H9 (cell line): Measurements from ENCODE around the gene COX8A. TPM values are rescaled to one million over a fixed set of nuclear protein-coding genes. Genes with fewer than 3 reads are reported as not detected.
A peak's percentile ranks its signal among the peaks of the same experiment; 100 is the strongest.

Source experiments
- DNase-seq: peaks from one replicate; pipeline ENCODE4 v3.0.0-alpha.2; 2017
- H2AFZ ChIP-seq: one replicate; pipeline ENCODE4 v1.6.1; 2013; ENCODE audit warnings: mild to moderate bottlenecking, low read length, control low read depth, moderate library complexity
- H2AK5ac ChIP-seq: 2 replicates; pipeline ENCODE4 v1.6.1; 2013; ENCODE audit warnings: low read length, control low read depth, mixed read lengths; ENCODE audit not compliant: insufficient read length
- H2BK120ac ChIP-seq: one replicate; pipeline ENCODE4 v1.6.1; 2013; ENCODE audit warnings: low read depth, mild to moderate bottlenecking, low read length, control low read depth, inconsistent platforms; ENCODE audit not compliant: poor library complexity, severe bottlenecking
- H2BK12ac ChIP-seq: 2 replicates; pipeline ENCODE4 v1.6.1; 2013; ENCODE audit warnings: low read length, control low read depth, mixed read lengths, low read depth; ENCODE audit not compliant: insufficient read length
- H2BK15ac ChIP-seq: 2 replicates; pipeline ENCODE4 v1.6.1; 2013; ENCODE audit warnings: low read depth, low read length, control low read depth
- H2BK20ac ChIP-seq: one replicate; pipeline ENCODE4 v1.6.1; 2013; ENCODE audit warnings: low read depth, mild to moderate bottlenecking, low read length, control low read depth, inconsistent platforms; ENCODE audit not compliant: poor library complexity, severe bottlenecking
- H2BK5ac ChIP-seq: 2 replicates; pipeline ENCODE4 v1.6.1; 2013; ENCODE audit warnings: low read length, control low read depth, mixed read lengths; ENCODE audit not compliant: insufficient read length
- H3K14ac ChIP-seq: 2 replicates; pipeline ENCODE4 v1.6.1; 2013; ENCODE audit warnings: low read length, control low read depth; ENCODE audit not compliant: insufficient read depth
- H3K18ac ChIP-seq: 2 replicates; pipeline ENCODE4 v1.6.1; 2013; ENCODE audit warnings: low read depth, mild to moderate bottlenecking, mixed read lengths, low read length, control low read depth; ENCODE audit not compliant: insufficient read length
- H3K23ac ChIP-seq: 2 replicates; pipeline ENCODE4 v1.6.1; 2013; ENCODE audit warnings: low read length, control low read depth, mixed read lengths, low read depth; ENCODE audit not compliant: insufficient read length
- H3K23me2 ChIP-seq: 2 replicates; pipeline ENCODE4 v1.6.1; 2013; ENCODE audit warnings: low read depth, mild to moderate bottlenecking, mixed read lengths, low read length, control low read depth; ENCODE audit not compliant: insufficient read length, poor library complexity, severe bottlenecking
- H3K27ac ChIP-seq: 2 replicates; pipeline ENCODE4 v1.5.1; 2013; ENCODE audit warnings: low read length, control low read depth, mixed read lengths, low read depth; ENCODE audit not compliant: insufficient read length
- H3K27me3 ChIP-seq: 2 replicates; pipeline ENCODE4 v1.6.1; 2013; ENCODE audit warnings: low read length, control low read depth, inconsistent platforms; ENCODE audit not compliant: insufficient read depth
- H3K4ac ChIP-seq: 2 replicates; pipeline ENCODE4 v1.6.1; 2013; ENCODE audit warnings: low read depth, mild to moderate bottlenecking, control low read depth, inconsistent platforms, low read length, moderate library complexity
- H3K4me1 ChIP-seq: 2 replicates; pipeline ENCODE4 v1.6.1; 2013; ENCODE audit warnings: low read length, control low read depth, inconsistent platforms; ENCODE audit not compliant: insufficient read depth
- H3K4me2 ChIP-seq: 2 replicates; pipeline ENCODE4 v1.6.1; 2013; ENCODE audit warnings: low read length, control low read depth, mixed read lengths; ENCODE audit not compliant: insufficient read length, insufficient read depth
- H3K56ac ChIP-seq: 2 replicates; pipeline ENCODE4 v1.6.1; 2013; ENCODE audit warnings: low read depth, mild to moderate bottlenecking, mixed read lengths, low read length, control low read depth; ENCODE audit not compliant: insufficient read length
- H3K79me1 ChIP-seq: 2 replicates; pipeline ENCODE4 v1.6.1; 2013; ENCODE audit warnings: low read depth, mild to moderate bottlenecking, moderate library complexity, low read length, control low read depth, inconsistent platforms; ENCODE audit not compliant: insufficient read depth, poor library complexity, severe bottlenecking
- H3K79me2 ChIP-seq: 2 replicates; pipeline ENCODE4 v1.6.1; 2013; ENCODE audit warnings: low read length, control low read depth, inconsistent platforms; ENCODE audit not compliant: insufficient read depth
- H3K9ac ChIP-seq: 2 replicates; pipeline ENCODE4 v1.6.1; 2013; ENCODE audit warnings: low read length, control low read depth, mixed read lengths; ENCODE audit not compliant: insufficient read length; ENCODE audit errors: extremely low read depth
- H3K9me3 ChIP-seq: one replicate; pipeline ENCODE4 v1.6.1; 2013; ENCODE audit warnings: low read depth, low read length, inconsistent platforms; ENCODE audit not compliant: control insufficient read depth
- H3T11ph ChIP-seq: one replicate; pipeline ENCODE4 v1.6.1; 2013; ENCODE audit warnings: mild to moderate bottlenecking, low read length, control low read depth, inconsistent platforms
- H4K20me1 ChIP-seq: one replicate; pipeline ENCODE4 v1.6.1; 2013; ENCODE audit not compliant: control insufficient read depth, insufficient read length, insufficient read depth
- H4K5ac ChIP-seq: 2 replicates; pipeline ENCODE4 v1.6.1; 2013; ENCODE audit warnings: low read depth, mild to moderate bottlenecking, mixed read lengths, low read length, control low read depth; ENCODE audit not compliant: insufficient read length
- H4K8ac ChIP-seq: replicated peaks from 2 replicates; pipeline ENCODE4 v1.6.1; 2013; ENCODE audit warnings: low read length, control low read depth, mixed read lengths, low read depth; ENCODE audit not compliant: insufficient read length
- H4K91ac ChIP-seq: 2 replicates; pipeline ENCODE4 v1.6.1; 2013; ENCODE audit warnings: low read depth, mild to moderate bottlenecking, moderate library complexity, mixed read lengths, low read length, control low read depth; ENCODE audit not compliant: insufficient read length
- H3K27ac Mint-ChIP-seq, 3 experiments: 2 replicates in 2 of 3; 3 replicates in 1 of 3; pipeline ENCODE4 v1.8.0; 2020 to 2021; ENCODE audit warnings: mixed read lengths in 3 of 3, mild to moderate bottlenecking in 1 of 3, moderate library complexity in 1 of 3
- H3K27me3 Mint-ChIP-seq: 2 replicates; pipeline ENCODE4 v1.8.0; 2021; ENCODE audit warnings: low read depth, mild to moderate bottlenecking, moderate library complexity, mixed read lengths
- H3K36me3 Mint-ChIP-seq, 3 experiments: 2 replicates in 2 of 3; 3 replicates in 1 of 3; pipeline ENCODE4 v1.8.0; 2020 to 2021; ENCODE audit warnings: low read depth in 3 of 3, mixed read lengths in 3 of 3; ENCODE audit not compliant: insufficient read depth in 1 of 3
- H3K4me1 Mint-ChIP-seq, 2 experiments: 2 replicates each; pipeline ENCODE4 v1.8.0; 2020; ENCODE audit warnings: mixed read lengths in 2 of 2
- H3K4me3 Mint-ChIP-seq, 2 experiments: 2 replicates in 1 of 2; 3 replicates in 1 of 2; pipeline ENCODE4 v1.8.0; 2020 to 2021; ENCODE audit warnings: mild to moderate bottlenecking in 2 of 2, mixed read lengths in 2 of 2, moderate library complexity in 1 of 2
- H3K9me3 Mint-ChIP-seq, 2 experiments: 2 replicates in 1 of 2; 3 replicates in 1 of 2; pipeline ENCODE4 v1.8.0; 2020; ENCODE audit warnings: mild to moderate bottlenecking in 2 of 2, mixed read lengths in 2 of 2, moderate library complexity in 1 of 2
- CTCF ChIP-seq: fragments of 200-600 bp; sonication (generic); conservative IDR thresholded peaks from 3 replicates; pipeline ENCODE4 v1.8.0; 2021; ENCODE audit warnings: antibody characterized with exemption, mild to moderate bottlenecking
- WGBS: extraction: QIAGEN DNeasy Blood & Tissue Kit; methylation state at CpG from one replicate; pipeline ENCODE4 v1.1.7; 2013; ENCODE audit warnings: missing lambda C conversion rate, low lambda C conversion rate, mixed read lengths; ENCODE audit not compliant: insufficient read length; ENCODE audit errors: extremely low coverage; 5-methylcytosine and 5-hydroxymethylcytosine counted together
- total RNA-seq: library from RNA; stranded (reverse); gene quantifications from 2 replicates; pipeline ENCODE4 v1.2.1, GENCODE V29; 2021

The COX8A gene
- total RNA-seq, 1 experiment from 2014 or later, result 429 TPM

GRCh38 chr11:64006398-64006797 is 32.0 kb downstream of the COX8A start:
- no peak overlapping the region for H2BK5ac ChIP-seq
- Mint-ChIP-seq H3K36me3 (peaks cover 2 to 10% (median 4%) of the 10 kb centered on the region in 3 experiments; a peak in 5 of 7 replicates), H3K27me3 (peaks cover 94% of the 10 kb centered on the region), H3K27ac (no peak overlapping the region), H3K9me3 (peaks cover 9 to 14% of the 10 kb centered on the region in 2 experiments; a peak in 2 of 5 replicates), H3K4me1 (peaks cover 14 to 24% of the 10 kb centered on the region in 2 experiments), H3K4me3 (peak overlapping the region in 1 of 2 experiments; percentile 79; a peak in 2 of 5 replicates)
- no peak overlapping the region for H3K27ac ChIP-seq
- H3K79me2 ChIP-seq, result no peaks in the 10 kb centered on the region
- H2BK12ac ChIP-seq, result no peak overlapping the region
- H2AFZ ChIP-seq, result no peak overlapping the region
- no peak overlapping the region for H4K5ac ChIP-seq
- H4K91ac ChIP-seq, result no peak overlapping the region
- H2BK15ac ChIP-seq, result no peak overlapping the region
- no peak overlapping the region for H3K56ac ChIP-seq
- no peaks in the 10 kb centered on the region for H3K79me1 ChIP-seq
- no peak overlapping the region for H3K14ac ChIP-seq
- H3K9me3 ChIP-seq, result no peaks in the 10 kb centered on the region
- no peak overlapping the region for H3K9ac ChIP-seq
- no peak overlapping the region for H3K18ac ChIP-seq
- H3K23ac ChIP-seq, result no peak overlapping the region
- H2BK20ac ChIP-seq, result no peak overlapping the region
- no peak overlapping the region for H2BK120ac ChIP-seq
- H3T11ph ChIP-seq, result no peak overlapping the region
- TF ChIP-seq CTCF, result no peak
- no peaks in the 10 kb centered on the region for H3K4me1 ChIP-seq
- no peak for DNase-seq
- no peaks in the 10 kb centered on the region for H4K20me1 ChIP-seq
- H3K4ac ChIP-seq, result no peak overlapping the region
- H4K8ac ChIP-seq, result no peak overlapping the region
- peaks cover 11% of the 10 kb centered on the region for H3K23me2 ChIP-seq
- H3K4me2 ChIP-seq, result no peak overlapping the region
- peaks cover 30% of the 10 kb centered on the region; the same call in 1 of the 2 replicates for H3K27me3 ChIP-seq
- WGBS, result no CpG with 5 or more reads among the region's 12 CpGs
- H2AK5ac ChIP-seq, result no peak overlapping the region
